ENCODE data around the gene WFS1.

DNA sequence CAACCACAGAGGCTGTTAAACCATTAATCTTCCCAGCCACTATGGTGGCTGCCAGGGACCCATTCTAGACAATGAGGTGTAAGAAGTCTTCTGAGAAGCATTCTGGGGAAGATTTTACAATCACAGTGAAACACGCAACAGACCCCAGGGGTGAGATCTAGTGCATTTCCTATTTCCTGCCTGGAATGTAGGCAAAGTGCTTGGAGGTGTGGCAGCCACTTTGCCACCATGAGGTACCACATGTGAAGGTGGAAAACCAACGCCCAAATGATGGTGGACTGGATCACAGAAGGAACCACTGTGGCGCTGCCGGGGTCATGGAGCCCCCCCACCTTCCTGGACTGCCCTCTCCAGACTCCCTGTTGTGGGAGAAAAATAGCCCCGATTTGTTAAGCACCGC, 61.8 kb downstream of the WFS1 start:
- TF ChIP-seq POLR2AphosphoS5 (IDR thresholded peaks at IDR 0.05; ENCODE audit: borderline replicate concordance, low read depth, low read length) (no peak), EZH2 (IDR thresholded peaks at IDR 0.05) (no peak), FOXP2 (optimal IDR thresholded peaks at IDR 0.05; ENCODE audit: control extremely low read depth, extremely low read length, insufficient read depth) (no peak)

Measured in SK-N-MC (cell line).